ENCODE results near the gene ASB16. TPM values are rescaled to one million over a fixed set of nuclear protein-coding genes. Genes with fewer than 3 reads are reported as not detected.
"Not testable (repeated sequence)": the region's sequence is repeated elsewhere in the genome, so short reads cannot be mapped to it uniquely, and the experiment has no call there.

ASB16 gene
- total and polyA plus RNA-seq, 4 donors: 0.02 to 0.37 (median 0.08) TPM; not detected in 1

DNA sequence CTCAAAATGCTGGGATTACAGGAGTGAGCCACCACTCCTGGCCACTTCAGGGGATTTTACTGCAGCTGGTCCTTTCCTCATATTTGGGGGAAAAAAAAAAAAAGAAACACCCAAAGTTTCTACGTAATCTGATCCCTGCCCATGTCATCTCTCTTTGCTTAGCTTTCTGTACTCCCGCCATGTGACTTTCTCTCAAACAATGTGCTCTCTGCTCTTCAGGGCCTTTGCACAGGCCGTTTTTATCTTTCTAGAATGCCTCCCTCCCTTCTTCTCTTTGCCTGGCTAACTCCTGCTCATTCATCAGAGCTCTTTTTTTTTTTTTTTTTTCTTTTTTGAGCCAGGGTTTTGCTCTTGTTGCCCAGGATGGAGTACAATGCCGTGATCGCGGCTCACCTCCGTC, 42.1 kb upstream of the ASB16 start:
- Histone ChIP-seq H3K27ac (ENCODE audit: low read depth in 1 of 2, low read length in 2 of 2) (no peak overlapping the region), H3K9ac (ENCODE audit: low read depth in 1 of 2, low read length in 2 of 2) (no peak overlapping the region), H3K36me3 (ENCODE audit: control insufficient read depth in 4 of 4, insufficient read depth in 3 of 4, low read depth in 1 of 4, low read length in 3 of 4) (no peaks in the 10 kb centered on the region), H3K27me3 (ENCODE audit: control insufficient read depth in 4 of 4, insufficient read depth in 4 of 4, low read length in 3 of 4) (no peaks in the 10 kb centered on the region), H3K4me1 (ENCODE audit: control insufficient read depth in 4 of 4, insufficient read depth in 4 of 4, low read length in 3 of 4) (peaks cover 0 to 7% (median 2%) of the 10 kb centered on the region in 4 donors), H3K4me3 (ENCODE audit: low read depth in 1 of 3, low read length in 3 of 3) (no peak overlapping the region), H3K9me3 (ENCODE audit: control insufficient read depth in 4 of 4, low read length in 3 of 4) (no peaks in the 10 kb centered on the region)
- 95% methylated on average over 7 of the region's 7 CpGs for WGBS
- TF ChIP-seq HNF4G (IDR thresholded peaks at IDR 0.05) (no peak), HNF4A (conservative IDR thresholded peaks at IDR 0.05) (no peak), REST (IDR thresholded peaks at IDR 0.05) (no peak)
- DNase-seq (ENCODE audit: low spot score): no peak

DNA sequence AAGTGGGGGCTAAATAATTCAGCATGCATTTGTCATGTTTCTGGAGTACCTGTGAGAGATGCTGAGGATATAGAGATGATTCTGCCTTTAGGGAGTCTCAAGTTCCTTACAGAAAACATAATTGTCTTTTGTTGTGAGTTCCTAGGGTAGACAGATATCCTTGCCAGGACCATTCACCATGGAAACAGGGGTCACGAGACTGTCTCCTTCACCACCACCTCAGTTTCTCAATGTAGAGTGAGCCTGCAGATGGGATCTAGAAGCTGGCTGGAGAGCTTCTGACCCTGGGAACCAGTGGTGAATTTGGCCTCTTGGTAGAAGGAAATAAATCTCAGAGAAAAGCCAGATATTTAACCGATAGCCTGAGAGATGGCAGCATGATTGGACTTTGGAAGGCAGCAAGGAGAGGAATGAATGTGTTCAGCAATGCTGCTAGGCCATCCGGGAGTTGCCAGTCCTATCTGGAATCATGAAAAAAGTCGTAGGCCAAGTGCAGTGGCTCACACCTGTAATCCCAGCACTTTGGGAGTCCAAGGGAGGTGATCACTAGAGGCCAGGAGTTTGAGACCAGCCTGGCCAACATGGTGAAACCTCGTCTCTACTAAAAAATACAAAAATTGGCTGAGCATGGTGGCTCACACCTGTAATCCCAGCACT, 39.7 kb upstream of the ASB16 start:
- Histone ChIP-seq H3K27me3 (ENCODE audit: control insufficient read depth in 4 of 4, insufficient read depth in 4 of 4, low read length in 3 of 4) (no peaks in the 10 kb centered on the region), H3K36me3 (ENCODE audit: control insufficient read depth in 4 of 4, insufficient read depth in 3 of 4, low read depth in 1 of 4, low read length in 3 of 4) (no peaks in the 10 kb centered on the region), H3K27ac (ENCODE audit: low read depth in 1 of 2, low read length in 2 of 2) (no peak overlapping the region), H3K9me3 (ENCODE audit: control insufficient read depth in 4 of 4, low read length in 3 of 4) (no peaks in the 10 kb centered on the region), H3K4me3 (ENCODE audit: low read depth in 1 of 3, low read length in 3 of 3) (no peak overlapping the region), H3K9ac (ENCODE audit: low read depth in 1 of 2, low read length in 2 of 2) (no peak overlapping the region), H3K4me1 (ENCODE audit: control insufficient read depth in 4 of 4, insufficient read depth in 4 of 4, low read length in 3 of 4) (no peaks in the 10 kb centered on the region)
- TF ChIP-seq ZBTB33 (IDR thresholded peaks at IDR 0.05) (no peak), RAD21 (IDR thresholded peaks at IDR 0.05) (no peak), FOXA1 (IDR thresholded peaks at IDR 0.05) (no peak), CTCF (IDR thresholded peaks at IDR 0.05; ENCODE audit: low read depth, low read length, missing input control) (no peak), TAF1 (conservative IDR thresholded peaks at IDR 0.05) (no peak), FOXA2 (IDR thresholded peaks at IDR 0.05) (no peak), MAX (IDR thresholded peaks at IDR 0.05) (no peak), ATF3 (IDR thresholded peaks at IDR 0.05) (no peak), EGR1 (IDR thresholded peaks at IDR 0.05; ENCODE audit: low read depth in 2 of 2) (no peak), RXRA (IDR thresholded peaks at IDR 0.05) (no peak), NR2F2 (IDR thresholded peaks at IDR 0.05) (no peak), JUND (IDR thresholded peaks at IDR 0.05) (no peak)
- DNase-seq (ENCODE audit: low spot score): no peak
- WGBS: 91% methylated on average over 5 of the region's 5 CpGs

DNA sequence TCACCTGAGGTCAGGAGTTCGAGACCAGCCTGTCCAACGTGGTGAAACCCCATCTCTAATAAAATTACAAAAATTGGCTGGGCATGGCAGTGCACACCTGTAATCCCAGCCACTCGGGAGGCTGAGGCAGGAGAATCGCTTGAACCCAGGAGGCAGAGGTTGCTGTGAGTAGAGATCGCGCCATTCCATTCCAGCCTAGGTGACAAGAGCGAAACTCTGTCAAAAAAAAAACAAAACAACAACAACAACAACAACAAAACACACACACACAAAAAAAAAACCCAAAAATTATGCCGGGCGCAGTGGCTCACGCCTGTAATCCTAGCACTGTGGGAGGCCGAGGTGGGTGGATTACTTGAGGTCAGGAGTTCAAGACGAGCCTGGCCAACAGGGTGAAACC, 39.1 kb upstream of the ASB16 start:
- not testable (repeated sequence) for H3K9me3 ChIP-seq (ENCODE audit: control insufficient read depth in 4 of 4, low read length in 3 of 4); H3K9ac ChIP-seq (ENCODE audit: low read depth in 1 of 2, low read length in 2 of 2)
- 94% methylated on average over 12 of the region's 12 CpGs for WGBS

More for the DNA sequence above, 39.1 kb upstream of the ASB16 start:
- not testable (repeated sequence) for H3K36me3 ChIP-seq (ENCODE audit: control insufficient read depth in 4 of 4, insufficient read depth in 3 of 4, low read depth in 1 of 4, low read length in 3 of 4); DNase-seq (ENCODE audit: low spot score); H3K4me3 ChIP-seq (ENCODE audit: low read depth in 1 of 3, low read length in 3 of 3); H3K27me3 ChIP-seq (ENCODE audit: control insufficient read depth in 4 of 4, insufficient read depth in 4 of 4, low read length in 3 of 4); H3K27ac ChIP-seq (ENCODE audit: low read depth in 1 of 2, low read length in 2 of 2); H3K4me1 ChIP-seq (ENCODE audit: control insufficient read depth in 4 of 4, insufficient read depth in 4 of 4, low read length in 3 of 4)

Data from liver (tissue), 9 donors.